NCI-H2196 treated with DMSO at 0.1 percent for 48 hours (cell line): ENCODE data around the gene C18orf32.
"Not testable (repeated sequence)": the region's sequence is repeated elsewhere in the genome, so short reads cannot be mapped to it uniquely, and the experiment has no call there.

ENCODE experiments used
- DNase-seq: peaks from one replicate; lab custom pipeline; 2025; ENCODE audit not compliant: unreplicated experiment; lab: John Stamatoyannopoulos, UW

The C18orf32 gene

GRCh38 chr18:49503931-49504330 is 16.9 kb upstream of the C18orf32 start:
- DNase-seq = no peak

DNA sequence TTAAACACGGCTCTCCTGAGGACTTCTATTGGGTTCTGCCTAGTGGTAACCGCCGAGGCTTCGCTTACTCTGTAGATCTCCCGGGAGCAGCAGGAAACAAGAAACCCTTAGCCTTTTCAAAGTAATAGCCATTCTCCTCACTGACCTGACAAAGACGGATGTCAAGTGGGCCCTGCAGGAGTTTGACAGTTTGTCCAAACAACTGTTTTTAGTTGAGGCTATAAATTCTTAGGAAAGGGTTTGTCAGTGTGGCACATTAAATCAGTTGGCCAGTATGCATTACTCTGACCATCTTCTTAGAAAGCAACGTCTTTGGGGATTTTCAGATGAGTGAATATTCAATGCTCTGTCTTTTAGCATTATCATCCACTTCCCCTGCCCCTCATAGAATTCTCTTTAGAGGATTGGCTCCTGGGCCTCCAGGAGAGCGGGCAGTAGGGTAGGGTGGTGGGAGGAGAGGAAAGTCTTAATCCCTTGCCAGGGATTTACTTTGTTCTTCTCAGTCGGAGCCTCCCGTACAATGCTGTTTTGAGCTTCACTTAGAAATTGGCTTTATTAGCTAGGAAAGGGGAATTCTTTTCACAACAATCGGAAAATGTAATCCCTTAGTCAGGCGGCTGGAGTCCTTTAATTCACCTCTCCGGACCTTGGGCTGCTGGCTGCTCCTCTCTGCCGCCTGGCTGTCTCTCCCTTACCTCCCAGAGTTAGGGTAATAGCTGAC is 13.3 kb upstream of the C18orf32 start:
- no peak for DNase-seq

- DNase-seq = no peak
These were observed 12.1 kb upstream of the C18orf32 start for GRCh38 chr18:49499046-49499637.

GRCh38 chr18:49495480-49495879 is 8.4 kb upstream of the C18orf32 start:
- no peak for DNase-seq

DNA sequence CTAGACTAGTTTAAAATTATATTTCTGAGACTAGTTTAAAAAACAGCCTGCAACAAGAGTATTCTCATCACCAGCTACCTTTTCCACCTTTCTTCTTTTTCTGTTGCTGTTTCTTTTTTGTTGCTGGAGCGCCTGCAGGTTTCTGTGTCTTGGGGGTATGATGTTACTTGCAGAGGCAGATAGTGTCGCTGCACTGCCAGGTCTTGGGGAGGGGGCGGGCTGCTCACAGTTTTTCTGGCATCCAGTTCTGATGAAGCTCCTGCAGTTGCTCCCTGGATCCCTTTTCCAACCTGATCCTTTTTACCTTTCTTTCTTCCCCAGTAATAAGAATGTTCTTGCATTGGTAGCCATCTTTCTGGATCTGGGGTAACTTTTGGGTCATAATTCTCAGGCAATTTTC is 8.0 kb upstream of the C18orf32 start:
- DNase-seq = no peak

DNA sequence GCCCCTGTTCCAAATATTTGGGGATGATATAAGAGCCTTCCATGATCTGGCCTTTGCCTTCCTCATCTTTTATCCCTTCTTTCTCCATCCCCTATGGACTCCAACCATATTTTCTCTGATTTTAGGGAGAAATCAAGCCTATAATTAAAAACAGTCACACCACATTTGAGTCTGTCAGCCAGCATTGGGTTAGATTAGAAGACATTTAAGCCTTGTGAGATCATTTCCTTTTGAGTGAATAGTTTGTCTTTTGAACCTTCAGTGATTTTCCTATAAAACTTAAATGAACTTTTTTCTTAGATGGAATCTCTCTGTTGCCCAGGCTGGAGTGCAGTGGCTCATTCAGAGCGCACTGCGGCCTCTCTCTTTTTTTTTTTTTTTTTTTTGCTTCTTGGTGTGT is 7.6 kb upstream of the C18orf32 start:
- no peak for DNase-seq

DNA sequence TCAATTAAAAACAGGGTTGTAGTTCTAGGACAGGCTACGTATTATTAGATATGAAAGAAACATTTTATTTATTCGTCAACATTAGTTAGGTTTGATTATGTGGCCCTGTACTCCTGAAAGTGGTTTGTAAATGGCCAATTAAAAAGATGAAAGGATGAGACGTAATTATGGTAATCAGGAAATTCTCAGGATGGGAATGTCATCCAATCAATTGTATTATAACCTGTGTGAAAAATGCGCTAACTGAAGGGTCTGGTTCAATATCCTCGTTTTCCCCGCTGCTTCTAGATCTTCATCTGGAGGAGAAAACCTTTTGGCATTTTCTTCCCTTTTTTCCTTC is 5.6 kb upstream of the C18orf32 start:
- DNase-seq = no peak

DNA sequence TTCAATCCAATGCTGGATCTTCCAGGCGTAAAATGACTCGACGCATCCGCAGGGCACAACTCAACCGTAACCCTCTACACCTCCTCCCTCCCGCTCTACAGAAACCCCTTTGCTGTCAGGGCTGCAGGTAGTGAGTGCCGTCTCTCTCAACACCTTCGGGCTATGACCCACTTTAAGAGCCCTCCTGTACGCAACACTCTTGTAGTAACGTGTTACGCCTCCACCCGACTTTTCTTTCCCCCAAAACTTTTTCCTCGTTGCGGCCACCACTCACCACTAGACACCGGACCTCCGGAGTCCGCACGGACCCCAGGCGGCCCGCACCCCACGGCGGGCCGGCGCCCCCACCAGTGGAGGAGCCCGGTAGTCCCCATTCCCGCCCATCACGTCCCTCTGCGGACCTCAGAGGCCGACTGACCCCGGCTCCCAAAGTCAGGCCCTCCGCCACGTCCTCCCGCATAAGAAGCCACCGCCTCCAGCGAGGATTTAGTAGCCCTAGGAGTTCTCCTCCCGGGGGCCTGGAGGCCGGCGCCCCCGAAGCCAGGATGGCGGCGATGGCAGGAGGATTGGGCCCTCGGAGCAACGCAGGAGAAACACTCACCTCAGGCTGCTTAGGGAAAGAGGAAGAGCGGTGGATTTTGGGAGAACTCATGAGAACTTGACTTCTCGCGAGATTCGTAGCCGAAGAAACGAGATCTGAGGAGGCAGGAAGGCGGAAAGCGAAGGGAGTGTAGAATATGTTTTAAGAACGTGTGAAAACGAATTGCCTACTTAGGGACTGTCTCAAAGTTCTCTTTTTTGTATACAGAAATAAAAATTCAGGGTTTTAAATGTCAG is 5.0 kb upstream of the C18orf32 start, which contains the start of gene RPL17:
Gene RPL17 (minus strand): TSS at position 609 of the 837 bp plus-strand sequence.
- DNase-seq = peak; percentile 92

- no peak for DNase-seq
These were observed 4.5 kb upstream of the C18orf32 start for GRCh38 chr18:49491534-49491856.

GRCh38 chr18:49490246-49490762 is 3.3 kb upstream of the C18orf32 start:
- no peak for DNase-seq

GRCh38 chr18:49487711-49488310 is 777 bp upstream of the C18orf32 start:
- no peak for DNase-seq

DNA sequence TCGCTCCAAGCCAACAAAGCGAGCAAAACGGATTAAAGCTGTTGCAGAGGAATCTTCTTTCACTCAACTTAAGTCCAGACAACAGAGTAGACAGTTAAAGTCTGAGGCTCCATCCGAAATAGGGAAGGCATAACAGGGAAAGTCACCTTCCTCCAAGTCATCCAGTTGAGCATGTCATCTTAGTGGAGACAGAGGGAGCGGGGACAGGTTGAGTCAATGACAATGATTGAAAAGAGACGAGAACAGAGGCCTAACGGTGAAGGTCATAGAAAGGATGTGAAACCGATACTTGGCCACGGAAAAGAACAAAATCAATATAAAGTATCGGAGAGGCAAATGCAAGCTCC is 455 bp downstream of the C18orf32 start:
- DNase-seq = no peak

GRCh38 chr18:49486134-49486533 is 900 bp downstream of the C18orf32 start:
- no peak for DNase-seq

GRCh38 chr18:49483198-49483597 is 3.8 kb downstream of the C18orf32 start:
- DNase-seq = no peak

- no peak for DNase-seq
These were observed 5.1 kb downstream of the C18orf32 start for GRCh38 chr18:49481907-49482306.

DNA sequence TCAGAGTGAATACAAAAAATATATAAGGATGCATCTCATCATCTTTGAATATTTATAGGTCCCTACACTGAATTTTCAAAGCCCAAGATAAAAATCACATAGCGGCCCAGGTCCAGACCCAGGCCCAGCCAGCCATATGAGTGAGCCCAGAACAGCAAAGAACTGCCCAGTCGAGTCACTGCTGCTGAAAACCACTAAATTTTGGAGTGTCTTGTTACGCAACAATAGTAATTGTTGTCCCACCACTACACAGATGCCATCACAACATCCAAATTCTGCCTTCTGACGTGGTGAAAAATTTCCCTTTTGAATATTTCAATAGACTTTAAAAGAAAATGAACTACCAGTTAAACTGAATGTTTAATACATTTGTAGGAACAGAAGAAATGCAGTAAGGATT is 5.7 kb downstream of the C18orf32 start:
- no peak for DNase-seq

DNA sequence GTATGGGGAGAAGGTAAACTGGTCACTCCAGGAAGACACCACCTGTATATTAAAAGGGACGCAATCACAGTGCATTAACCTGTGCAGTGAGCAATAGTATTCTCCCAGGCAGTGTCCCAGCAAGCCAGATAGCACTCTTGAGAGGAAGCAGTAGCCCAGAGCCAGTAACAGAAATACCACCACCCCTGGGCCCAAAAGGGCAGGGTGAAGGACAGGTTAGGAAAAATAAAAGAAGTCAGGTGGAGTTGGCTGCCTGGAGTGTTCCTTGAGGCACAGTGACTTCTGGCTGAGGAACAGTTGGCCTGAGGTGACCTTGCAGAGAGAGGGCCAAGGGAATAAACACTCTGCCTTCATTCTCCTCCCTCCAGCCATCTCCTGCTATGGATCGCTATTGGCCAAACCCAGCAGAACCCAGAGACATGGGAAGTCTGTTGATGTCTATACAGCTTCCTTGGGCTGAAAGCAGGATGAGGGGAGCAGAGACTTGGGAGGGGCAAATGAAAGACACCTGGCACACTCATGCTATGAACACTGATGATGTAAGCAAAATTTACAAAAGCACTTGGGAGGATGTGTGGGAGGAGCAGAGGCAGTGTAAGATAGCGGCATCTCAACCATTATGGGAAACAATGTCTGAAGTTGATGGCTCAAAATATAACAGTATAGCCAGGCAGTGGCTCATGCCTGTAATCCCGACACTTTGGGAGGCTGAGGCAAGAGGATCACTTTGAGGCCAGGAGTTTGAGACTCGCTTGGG is 7.5 kb downstream of the C18orf32 start:
- no peak for DNase-seq

DNA sequence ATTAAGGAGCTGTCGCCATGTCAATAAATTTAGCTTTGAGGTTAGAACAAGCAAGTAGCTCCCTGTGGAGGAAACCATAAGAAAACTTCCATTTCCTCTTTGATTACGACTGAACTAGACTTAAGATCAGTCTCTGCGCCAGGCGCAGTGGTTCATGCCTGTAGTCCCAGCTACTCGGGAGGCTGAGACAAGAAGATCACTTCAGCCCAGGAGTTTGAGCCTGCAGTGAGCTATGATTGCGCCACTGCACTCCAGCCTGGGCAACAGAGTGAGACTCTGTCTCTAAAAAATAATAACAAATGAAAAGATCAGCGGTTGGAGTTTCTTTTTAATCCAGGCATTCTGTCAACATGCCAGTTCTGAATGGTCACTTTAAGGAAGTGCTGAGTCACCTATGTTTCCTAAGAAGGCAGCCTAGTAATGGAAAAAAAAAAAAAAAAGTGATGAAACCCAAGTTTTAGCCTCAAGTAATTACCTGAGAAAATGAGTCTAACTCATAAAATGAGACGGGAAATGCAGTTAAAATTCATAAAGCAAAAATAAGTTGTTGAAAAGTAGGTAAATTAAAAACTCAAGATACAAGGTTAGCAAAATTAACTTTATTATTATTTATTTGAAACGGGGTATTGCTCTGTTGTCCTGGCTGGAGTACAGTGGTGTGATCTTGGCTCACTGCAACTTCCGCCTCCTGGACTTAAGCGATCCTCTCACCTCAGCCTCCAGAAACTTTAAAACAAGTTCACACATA is 10.2 kb downstream of the C18orf32 start:
- no peak for DNase-seq

DNA sequence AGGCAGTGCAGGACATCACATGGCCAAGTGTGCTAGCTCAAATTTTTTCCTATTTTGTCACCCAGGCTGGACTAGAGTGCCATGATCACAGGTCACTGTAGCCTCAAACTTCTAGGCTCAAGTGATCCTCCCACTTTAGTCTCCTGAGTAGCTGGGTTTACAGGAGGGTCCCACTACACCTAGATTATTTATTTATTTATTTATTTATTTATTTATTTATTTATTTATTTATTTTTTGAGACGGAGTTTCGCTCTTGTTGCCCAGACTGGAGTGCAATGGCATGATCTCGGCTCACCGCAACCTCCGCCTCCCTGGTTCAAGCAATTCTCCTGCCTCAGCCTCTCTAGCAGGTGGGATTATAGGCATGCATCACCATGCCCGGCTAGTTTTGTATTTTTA is 12.1 kb downstream of the C18orf32 start:
- not testable (repeated sequence) for DNase-seq

GRCh38 chr18:49473721-49474120 is 13.3 kb downstream of the C18orf32 start:
- no peak for DNase-seq
